Left ventricle myocardium inferior (tissue), 1 donor: ENCODE measurements around the gene ARL5A. TPM values are rescaled to one million over a fixed set of nuclear protein-coding genes. Genes with fewer than 3 reads are reported as not detected.

Source experiments
- DNase-seq: peaks from one replicate; pipeline ENCODE4 v3.0.0-alpha.2; 2020
- H3K27ac ChIP-seq: fragments of 200-600 bp; replicated peaks from 2 replicates; pipeline ENCODE4 v1.8.0; 2021
- H3K27me3 ChIP-seq: fragments of 200-600 bp; 2 replicates; pipeline ENCODE4 v1.8.0; 2021; ENCODE audit warnings: low read depth
- H3K36me3 ChIP-seq: fragments of 200-600 bp; 2 replicates; pipeline ENCODE4 v1.8.0; 2021
- H3K4me1 ChIP-seq: fragments of 200-600 bp; 2 replicates; pipeline ENCODE4 v1.8.0; 2021
- H3K4me3 ChIP-seq: fragments of 200-600 bp; 2 replicates; pipeline ENCODE4 v1.8.0; 2021; ENCODE audit warnings: mild to moderate bottlenecking, moderate library complexity
- H3K9me3 ChIP-seq: fragments of 200-600 bp; replicated peaks from 2 replicates; pipeline ENCODE4 v1.8.0; 2021
- intact Hi-C: fragments of 100-400 bp; cut with micrococcal nuclease; formaldehyde crosslinking; loops from one replicate; pipeline ENCODE4 v1.11.0; 2022
- total RNA-seq: library from RNA; stranded (reverse); fragmentation: NEBNext Ultra II Directional; extraction: Animal tissue kit (Norgen Biotek cat#: 25700); gene quantifications from one replicate; pipeline ENCODE4 v1.2.1, GENCODE V29; 2021
- TF ChIP-seq, protein P1 (sequence below): fragments of 200-600 bp; IDR thresholded peaks from 2 replicates; pipeline ENCODE4 v1.8.0; 2021; ENCODE audit warnings: antibody characterized with exemption, mild to moderate bottlenecking, borderline replicate concordance
- donor health status: DM: no; HTN: yes; CAD: no; lungs with severe emphysema.

Gene ARL5A
- total RNA-seq, 1 donor from 2014 or later: 53.9 TPM

DNA sequence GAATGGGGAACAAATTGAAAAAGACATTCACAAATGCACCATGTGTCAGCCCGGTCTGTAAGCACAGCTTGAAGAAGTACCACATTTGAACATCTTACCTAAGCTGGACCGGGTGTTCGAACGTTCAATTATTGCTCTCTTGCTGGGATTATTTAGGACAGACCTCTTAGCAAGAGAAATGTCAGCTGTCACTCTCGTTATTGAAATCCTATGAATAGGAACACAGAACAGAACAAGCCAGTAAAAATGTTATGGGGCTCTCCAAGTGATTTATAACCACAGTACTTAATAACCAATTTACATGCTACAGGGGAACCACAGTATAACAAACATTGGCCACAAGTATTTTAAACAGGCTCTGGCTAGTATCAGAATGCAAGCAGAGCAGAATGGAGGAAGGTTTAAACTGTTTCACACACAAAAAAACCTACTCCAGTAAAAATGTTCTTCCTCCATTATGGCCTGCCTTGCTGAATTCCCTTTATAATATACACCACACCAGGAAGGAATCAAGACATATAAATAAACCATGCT, 32.5 kb upstream of the ARL5A start:
- intact Hi-C loops: no loop called here
- no peaks in the 10 kb centered on the region for H3K9me3 ChIP-seq
- H3K27me3 ChIP-seq: no peaks in the 10 kb centered on the region
- no peak overlapping the region for H3K4me3 ChIP-seq
- H3K36me3 ChIP-seq: no peaks in the 10 kb centered on the region
- TF ChIP-seq, protein P1, sequence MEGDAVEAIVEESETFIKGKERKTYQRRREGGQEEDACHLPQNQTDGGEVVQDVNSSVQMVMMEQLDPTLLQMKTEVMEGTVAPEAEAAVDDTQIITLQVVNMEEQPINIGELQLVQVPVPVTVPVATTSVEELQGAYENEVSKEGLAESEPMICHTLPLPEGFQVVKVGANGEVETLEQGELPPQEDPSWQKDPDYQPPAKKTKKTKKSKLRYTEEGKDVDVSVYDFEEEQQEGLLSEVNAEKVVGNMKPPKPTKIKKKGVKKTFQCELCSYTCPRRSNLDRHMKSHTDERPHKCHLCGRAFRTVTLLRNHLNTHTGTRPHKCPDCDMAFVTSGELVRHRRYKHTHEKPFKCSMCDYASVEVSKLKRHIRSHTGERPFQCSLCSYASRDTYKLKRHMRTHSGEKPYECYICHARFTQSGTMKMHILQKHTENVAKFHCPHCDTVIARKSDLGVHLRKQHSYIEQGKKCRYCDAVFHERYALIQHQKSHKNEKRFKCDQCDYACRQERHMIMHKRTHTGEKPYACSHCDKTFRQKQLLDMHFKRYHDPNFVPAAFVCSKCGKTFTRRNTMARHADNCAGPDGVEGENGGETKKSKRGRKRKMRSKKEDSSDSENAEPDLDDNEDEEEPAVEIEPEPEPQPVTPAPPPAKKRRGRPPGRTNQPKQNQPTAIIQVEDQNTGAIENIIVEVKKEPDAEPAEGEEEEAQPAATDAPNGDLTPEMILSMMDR: no peak
- no peak for DNase-seq
- H3K27ac ChIP-seq: no peak overlapping the region
- no peaks in the 10 kb centered on the region for H3K4me1 ChIP-seq

GRCh38 chr2:151860210-151860609, 32.0 kb upstream of the ARL5A start:
- no peaks in the 10 kb centered on the region for H3K27me3 ChIP-seq
- no peak for DNase-seq
- no peak overlapping the region for H3K4me3 ChIP-seq
- H3K36me3 ChIP-seq: no peaks in the 10 kb centered on the region
- H3K9me3 ChIP-seq: no peaks in the 10 kb centered on the region
- no peak overlapping the region for H3K27ac ChIP-seq
- intact Hi-C loops: no loop called here
- TF ChIP-seq, protein P1: no peak
- no peaks in the 10 kb centered on the region for H3K4me1 ChIP-seq

GRCh38 chr2:151857650-151858049, 29.4 kb upstream of the ARL5A start:
- H3K27ac ChIP-seq: no peak overlapping the region

GRCh38 chr2:151855111-151855510, 26.9 kb upstream of the ARL5A start:
- TF ChIP-seq, protein P1: no peak
- H3K27ac ChIP-seq: no peak overlapping the region
- no peak overlapping the region for H3K4me3 ChIP-seq
- H3K4me1 ChIP-seq: peaks cover 23% of the 10 kb centered on the region
- no peaks in the 10 kb centered on the region for H3K9me3 ChIP-seq
- intact Hi-C loops: loop anchor here (5.0 kb wide), 1 partner anchor 208 kb away; no protein-coding TSS in a partner anchor
- no peaks in the 10 kb centered on the region for H3K36me3 ChIP-seq
- no peak for DNase-seq
- no peaks in the 10 kb centered on the region for H3K27me3 ChIP-seq

More at GRCh38 chr2:151857650-151858049, 29.4 kb upstream of the ARL5A start:
- Histone ChIP-seq H3K4me1 (peaks cover 7% of the 10 kb centered on the region), H3K4me3 (no peak overlapping the region), H3K9me3 (no peaks in the 10 kb centered on the region), H3K36me3 (no peaks in the 10 kb centered on the region), H3K27me3 (no peaks in the 10 kb centered on the region)
- TF ChIP-seq, protein P1: no peak
- intact Hi-C loops: loop anchor here (5.0 kb wide), 1 partner anchor 210 kb away; no protein-coding TSS in a partner anchor
- no peak for DNase-seq

DNA sequence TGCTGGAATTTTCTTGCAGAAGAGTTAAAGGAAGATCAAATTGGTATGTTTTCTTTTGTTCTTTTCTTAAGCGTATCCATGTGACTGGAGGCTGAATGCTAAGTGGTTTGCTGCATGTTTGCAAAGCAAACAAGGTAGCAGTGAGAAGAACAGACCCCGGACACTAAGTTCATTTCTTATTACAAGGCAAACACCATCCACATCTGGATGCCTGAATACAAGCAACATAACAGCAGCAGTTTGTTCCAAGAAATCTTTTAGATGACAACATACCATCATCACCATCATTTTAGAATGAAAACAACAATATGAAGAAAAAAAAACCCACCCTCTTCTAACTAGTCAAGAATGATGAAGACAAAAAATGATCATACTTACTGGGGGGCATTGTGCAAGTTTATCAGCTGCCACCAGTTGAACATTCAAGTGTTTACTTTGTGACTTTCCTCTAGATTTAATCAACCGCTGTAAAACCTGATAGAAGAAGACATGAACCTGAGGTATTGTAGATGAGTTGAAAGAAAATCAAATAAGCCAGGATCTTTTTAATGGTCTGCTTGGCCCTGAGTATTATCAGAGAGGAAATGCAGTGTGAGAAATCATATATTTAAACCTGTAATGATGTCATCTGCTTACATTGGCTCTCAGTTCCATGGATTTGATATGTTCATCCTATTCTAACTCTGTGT, 25.0 kb upstream of the ARL5A start:
- intact Hi-C loops: no loop called here
- H3K27ac ChIP-seq: no peak overlapping the region
- no peaks in the 10 kb centered on the region for H3K36me3 ChIP-seq
- no peak for DNase-seq
- no peak overlapping the region for H3K4me3 ChIP-seq
- no peaks in the 10 kb centered on the region for H3K27me3 ChIP-seq
- H3K4me1 ChIP-seq: peaks cover 23% of the 10 kb centered on the region
- no peaks in the 10 kb centered on the region for H3K9me3 ChIP-seq
- TF ChIP-seq, protein P1: no peak
